Osteocyte (in vitro differentiated cells): ENCODE results near the gene CHST3. TPM values are rescaled to one million over a fixed set of nuclear protein-coding genes. Genes with fewer than 3 reads are reported as not detected.

Source experiments
- DNase-seq: peaks from one replicate; pipeline ENCODE4 v3.0.0; 2021; ENCODE audit warnings: mixed read lengths; ENCODE audit not compliant: unreplicated experiment; ENCODE audit errors: extremely low spot score
- H3K27ac Mint-ChIP-seq: one replicate; pipeline ENCODE4 v1.8.0; 2021; ENCODE audit warnings: mild to moderate bottlenecking, mixed read lengths; ENCODE audit not compliant: unreplicated experiment
- H3K27me3 Mint-ChIP-seq: one replicate; pipeline ENCODE4 v1.8.0; 2021; ENCODE audit warnings: mixed read lengths; ENCODE audit not compliant: unreplicated experiment
- H3K36me3 Mint-ChIP-seq: one replicate; pipeline ENCODE4 v1.8.0; 2021; ENCODE audit warnings: mixed read lengths; ENCODE audit not compliant: unreplicated experiment
- H3K4me1 Mint-ChIP-seq: one replicate; pipeline ENCODE4 v1.8.0; 2021; ENCODE audit warnings: mixed read lengths; ENCODE audit not compliant: unreplicated experiment
- H3K4me3 Mint-ChIP-seq: one replicate; pipeline ENCODE4 v1.8.0; 2021; ENCODE audit warnings: mild to moderate bottlenecking, moderate library complexity, mixed read lengths; ENCODE audit not compliant: unreplicated experiment
- H3K9me3 Mint-ChIP-seq: one replicate; pipeline ENCODE4 v1.8.0; 2021; ENCODE audit warnings: mixed read lengths; ENCODE audit not compliant: unreplicated experiment
- CTCF ChIP-seq: fragments of 200-600 bp; sonication (generic); IDR thresholded peaks from 2 replicates; pipeline ENCODE4 v1.5.0; 2021; ENCODE audit warnings: antibody characterized with exemption, mild to moderate bottlenecking, moderate library complexity
- total RNA-seq: library from RNA; stranded (reverse); gene quantifications from 2 replicates; pipeline ENCODE4 v1.2.1, GENCODE V29; 2021

The CHST3 gene
- total RNA-seq, 1 donor from 2014 or later, result 35.0 TPM

- no peaks in the 10 kb centered on the region for H3K27me3 Mint-ChIP-seq
- H3K4me3 Mint-ChIP-seq, result no peak overlapping the region
- H3K9me3 Mint-ChIP-seq, result no peaks in the 10 kb centered on the region
- peak overlapping the region; percentile 68 for H3K27ac Mint-ChIP-seq
- no peak for DNase-seq
- TF ChIP-seq CTCF, result no peak
- peaks cover 2% of the 10 kb centered on the region for H3K36me3 Mint-ChIP-seq
- peaks cover 96% of the 10 kb centered on the region for H3K4me1 Mint-ChIP-seq
Observed at GRCh38 chr10:71970869-71971268, 6.7 kb downstream of the CHST3 start.

- Mint-ChIP-seq H3K4me3 (no peak overlapping the region), H3K4me1 (peaks cover 96% of the 10 kb centered on the region), H3K27ac (peak overlapping the region; percentile 68), H3K9me3 (no peaks in the 10 kb centered on the region), H3K36me3 (peaks cover 2% of the 10 kb centered on the region), H3K27me3 (no peaks in the 10 kb centered on the region)
- no peak for TF ChIP-seq CTCF
- DNase-seq, result no peak
Observed at GRCh38 chr10:71971311-71971731, 7.1 kb downstream of the CHST3 start.

DNA sequence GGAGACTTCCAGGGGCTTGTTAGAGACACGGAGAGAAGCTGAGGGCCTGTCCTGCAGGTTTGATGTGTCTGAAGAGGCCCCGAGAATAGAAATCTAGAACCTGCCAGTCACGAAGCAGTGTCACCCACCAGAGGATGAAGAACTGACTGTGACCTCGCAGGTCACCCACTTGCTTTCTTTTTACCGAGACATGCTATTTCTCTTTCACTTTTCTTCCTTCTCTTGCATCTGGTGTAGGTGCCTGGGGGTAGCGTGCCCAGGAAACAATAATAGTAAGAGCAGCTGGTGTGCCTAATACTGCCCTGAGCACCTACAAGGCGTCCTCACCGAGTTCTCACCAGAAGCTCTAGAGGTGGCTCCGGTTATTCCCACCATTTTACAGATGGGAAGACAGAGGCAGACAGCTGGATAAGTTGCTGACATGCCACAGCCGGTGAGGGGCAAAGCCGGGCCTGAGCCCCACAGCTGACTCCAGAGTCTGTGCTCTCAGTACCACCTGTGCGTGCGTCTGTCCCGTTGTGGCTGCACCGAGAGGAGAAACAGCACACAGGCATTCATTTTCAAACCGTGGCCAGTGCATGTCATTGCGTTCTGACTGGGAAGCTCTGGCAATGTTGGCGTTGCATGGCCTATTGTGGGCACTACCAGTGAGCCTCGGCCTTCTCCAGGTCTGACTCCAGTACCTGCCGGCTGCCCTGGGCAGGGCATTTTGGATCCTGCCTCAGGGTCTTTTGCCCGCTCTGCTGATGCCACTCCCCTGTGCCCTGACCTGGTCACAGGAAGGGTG lies 7.8 kb downstream of the CHST3 start:
- no peak for TF ChIP-seq CTCF
- Mint-ChIP-seq H3K4me3 (no peak overlapping the region), H3K4me1 (peaks cover 97% of the 10 kb centered on the region)

DNA sequence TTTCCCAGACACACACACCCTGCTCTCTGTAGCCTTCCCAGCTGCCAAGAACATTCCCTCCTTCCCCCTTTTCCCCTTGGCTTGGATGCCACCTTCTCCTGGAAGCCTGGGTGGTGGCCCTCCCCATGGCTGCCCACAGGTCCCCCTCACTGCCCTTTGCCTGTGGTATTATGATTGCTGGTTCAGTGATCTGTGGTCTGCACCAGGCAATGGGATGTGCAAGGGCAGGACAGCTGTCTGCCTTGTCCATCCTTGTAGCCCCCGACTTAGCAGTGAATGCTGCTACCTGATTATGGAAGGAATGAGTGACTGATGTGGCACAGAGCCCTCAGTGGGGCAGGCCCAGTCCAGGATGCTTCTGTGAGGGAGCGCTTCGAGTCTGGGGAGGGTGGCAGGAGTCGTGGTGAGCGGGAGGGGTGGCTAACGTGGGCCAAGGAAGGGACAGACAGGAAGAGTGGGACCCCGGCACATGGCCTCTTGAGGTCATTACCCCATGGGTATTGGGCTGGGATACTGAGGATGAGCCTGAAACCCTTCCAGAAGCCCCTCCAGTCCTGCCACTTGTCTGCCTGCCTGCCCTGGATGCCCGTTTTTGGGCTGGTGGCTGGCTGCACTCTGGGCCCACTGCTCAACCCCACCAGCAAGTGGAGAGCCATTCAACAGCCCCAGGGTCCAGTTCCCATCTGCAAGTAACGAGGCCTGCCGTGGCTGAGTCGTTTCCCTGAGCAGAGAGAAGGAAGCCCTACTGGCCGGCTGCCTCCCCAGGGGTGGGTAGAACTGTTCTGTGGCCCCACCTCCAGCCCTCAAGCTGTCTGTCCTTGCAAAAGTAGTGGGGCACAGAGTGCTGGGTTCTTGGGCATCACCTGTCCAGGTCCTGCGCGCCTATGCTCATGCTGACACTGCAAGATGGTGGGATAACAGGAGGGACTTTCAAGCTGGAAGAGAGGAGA lies 8.8 kb downstream of the CHST3 start:
- Mint-ChIP-seq H3K27me3 (no peaks in the 10 kb centered on the region), H3K27ac (peak overlapping the region; percentile 86), H3K4me1 (peaks cover 98% of the 10 kb centered on the region), H3K9me3 (no peaks in the 10 kb centered on the region), H3K36me3 (peaks cover 2% of the 10 kb centered on the region), H3K4me3 (peak overlapping the region; percentile 5)
- no peak for DNase-seq
- no peak for TF ChIP-seq CTCF

More for the DNA sequence above, 7.8 kb downstream of the CHST3 start:
- Mint-ChIP-seq H3K36me3 (peaks cover 2% of the 10 kb centered on the region), H3K27me3 (no peaks in the 10 kb centered on the region), H3K27ac (peak overlapping the region; percentile 68), H3K9me3 (no peaks in the 10 kb centered on the region)
- DNase-seq, result no peak
